Neural crest cell (in vitro differentiated cells): Measurements from ENCODE around the gene TSGA10. TPM values are rescaled to one million over a fixed set of nuclear protein-coding genes. Genes with fewer than 3 reads are reported as not detected.

Experiments
- DNase-seq: peaks from one replicate; pipeline ENCODE4 v3.0.0; 2021; ENCODE audit warnings: low read depth, mixed read lengths, low spot score
- H3K27ac Mint-ChIP-seq: one replicate; pipeline ENCODE4 v1.8.0; 2021; ENCODE audit warnings: mild to moderate bottlenecking, mixed read lengths; ENCODE audit not compliant: unreplicated experiment
- H3K27me3 Mint-ChIP-seq: 2 replicates; pipeline ENCODE4 v1.8.0; 2021; ENCODE audit warnings: low read depth, mild to moderate bottlenecking, mixed read lengths
- H3K36me3 Mint-ChIP-seq: 2 replicates; pipeline ENCODE4 v1.8.0; 2021; ENCODE audit warnings: low read depth, mild to moderate bottlenecking, mixed read lengths
- H3K4me1 Mint-ChIP-seq: 2 replicates; pipeline ENCODE4 v1.8.0; 2021; ENCODE audit warnings: mixed read lengths
- H3K4me3 Mint-ChIP-seq: one replicate; pipeline ENCODE4 v1.8.0; 2021; ENCODE audit warnings: mild to moderate bottlenecking, mixed read lengths
- H3K9me3 Mint-ChIP-seq: 2 replicates; pipeline ENCODE4 v1.8.0; 2021; ENCODE audit warnings: mixed read lengths
- CTCF ChIP-seq: fragments of 200-600 bp; sonication (generic); conservative IDR thresholded peaks from 2 replicates; pipeline ENCODE4 v1.5.0; 2021; ENCODE audit warnings: antibody characterized with exemption, mild to moderate bottlenecking
- total RNA-seq: library from RNA; stranded (reverse); gene quantifications from 2 replicates; pipeline ENCODE4 v1.2.1, GENCODE V29; 2021

The TSGA10 gene
- total RNA-seq, 1 donor from 2014 or later, result 7.9 TPM

- TF ChIP-seq CTCF, result no peak
- DNase-seq, result no peak
- Mint-ChIP-seq H3K4me1 (no peaks in the 10 kb centered on the region), H3K36me3 (no peaks in the 10 kb centered on the region), H3K4me3 (no peak overlapping the region), H3K9me3 (no peaks in the 10 kb centered on the region), H3K27ac (no peak overlapping the region), H3K27me3 (peaks cover 45% of the 10 kb centered on the region)
Observed at GRCh38 chr2:98952966-98953365, 201.8 kb downstream of the TSGA10 start.

GRCh38 chr2:98948956-98949739 lies 205.6 kb downstream of the TSGA10 start:
- Mint-ChIP-seq H3K27ac (peak overlapping the region; percentile 59), H3K27me3 (peaks cover 27% of the 10 kb centered on the region), H3K4me3 (no peak overlapping the region)

GRCh38 chr2:98947554-98947953 lies 207.2 kb downstream of the TSGA10 start:
- no peaks in the 10 kb centered on the region for H3K4me1 Mint-ChIP-seq

More at GRCh38 chr2:98948956-98949739, 205.6 kb downstream of the TSGA10 start:
- H3K4me1 Mint-ChIP-seq, result no peaks in the 10 kb centered on the region
- no peaks in the 10 kb centered on the region for H3K9me3 Mint-ChIP-seq
- no peaks in the 10 kb centered on the region for H3K36me3 Mint-ChIP-seq
- no peak for DNase-seq
- TF ChIP-seq CTCF, result no peak

More at GRCh38 chr2:98947554-98947953, 207.2 kb downstream of the TSGA10 start:
- TF ChIP-seq CTCF, result no peak
- DNase-seq, result no peak
- Mint-ChIP-seq H3K27ac (no peak overlapping the region), H3K4me3 (no peak overlapping the region), H3K9me3 (no peaks in the 10 kb centered on the region), H3K36me3 (no peaks in the 10 kb centered on the region), H3K27me3 (peaks cover 17% of the 10 kb centered on the region)

Other genes starting within 250 kb of the TSGA10 start
- 0.37 and 0.48 TPM in 2 replicates for gene CRACDL, start 218.7 kb downstream of the TSGA10 start, total RNA-seq
- gene C2orf15, start 13.2 kb downstream of the TSGA10 start, total RNA-seq, result 0.23 and 0.37 TPM in 2 replicates
- gene LIPT1, start within 50 bp of the TSGA10 start, total RNA-seq, result 6.8 and 8.2 TPM in 2 replicates
- gene MITD1, start 26.1 kb upstream of the TSGA10 start, total RNA-seq, result 31.7 and 36.3 TPM in 2 replicates
- gene MRPL30, start 26.2 kb upstream of the TSGA10 start, total RNA-seq, result 44.3 and 47.9 TPM in 2 replicates
- gene LYG2, start 100.7 kb upstream of the TSGA10 start, total RNA-seq, result not detected in 2 replicates
- gene LYG1, start 146.3 kb upstream of the TSGA10 start, total RNA-seq, result 1.7 and 1.9 TPM in 2 replicates
- gene TXNDC9, start 181.4 kb upstream of the TSGA10 start, total RNA-seq, result 30.7 and 35.0 TPM in 2 replicates
- gene EIF5B, start 182.4 kb upstream of the TSGA10 start, total RNA-seq, result 49.0 and 50.5 TPM in 2 replicates